ENCODE results near the gene CCDC182.

CCDC182 gene

DNA sequence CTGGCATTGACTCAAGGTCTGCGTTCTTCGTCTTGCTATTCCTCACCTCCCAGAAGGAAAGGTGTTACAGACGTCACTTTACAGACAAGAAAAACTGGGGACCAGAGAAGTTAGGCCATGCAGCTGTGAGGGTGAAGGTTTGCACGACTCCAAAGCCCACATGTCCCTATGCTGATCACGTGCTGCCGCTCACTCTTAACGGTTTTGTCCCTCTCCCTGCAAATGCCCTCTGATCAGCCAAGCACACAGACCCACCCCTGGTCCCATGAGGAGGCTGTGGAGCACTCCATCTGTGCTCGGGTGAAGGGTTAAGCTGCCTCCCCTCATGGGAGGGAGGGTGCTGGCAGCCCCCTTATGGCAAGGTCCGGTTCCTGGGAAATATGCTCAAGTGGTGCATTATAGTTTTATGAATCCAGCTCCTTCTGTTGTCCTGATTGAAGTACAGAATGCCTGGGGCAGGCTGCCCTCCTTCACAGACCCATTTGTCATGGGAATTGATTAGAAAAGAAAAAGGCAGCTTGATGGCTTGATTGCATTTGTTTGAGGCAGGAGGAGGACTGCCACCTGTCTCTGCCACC is 18.8 kb downstream of the CCDC182 start:
- DNase-seq, result no peak

DNA sequence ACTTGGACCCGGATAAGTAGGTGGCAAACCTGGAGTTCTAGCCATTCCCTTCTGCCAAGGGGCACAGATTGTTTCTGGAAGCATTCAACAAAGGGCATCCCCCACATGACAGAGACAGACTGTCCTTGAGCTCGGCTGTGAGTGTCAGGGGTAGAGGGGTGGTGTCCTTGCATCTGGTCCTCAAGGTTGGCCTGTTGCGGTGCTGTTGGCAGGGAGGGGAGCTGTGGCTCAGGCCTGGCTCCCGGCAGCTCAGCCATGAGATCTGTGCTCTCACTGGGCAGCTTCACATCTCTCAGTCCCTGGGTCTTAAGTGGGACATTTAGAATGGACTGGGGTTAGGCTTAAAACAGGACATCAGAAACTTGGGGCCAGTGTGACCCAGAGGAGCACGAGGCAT is 20.4 kb downstream of the CCDC182 start:
- no peak for DNase-seq

DNA sequence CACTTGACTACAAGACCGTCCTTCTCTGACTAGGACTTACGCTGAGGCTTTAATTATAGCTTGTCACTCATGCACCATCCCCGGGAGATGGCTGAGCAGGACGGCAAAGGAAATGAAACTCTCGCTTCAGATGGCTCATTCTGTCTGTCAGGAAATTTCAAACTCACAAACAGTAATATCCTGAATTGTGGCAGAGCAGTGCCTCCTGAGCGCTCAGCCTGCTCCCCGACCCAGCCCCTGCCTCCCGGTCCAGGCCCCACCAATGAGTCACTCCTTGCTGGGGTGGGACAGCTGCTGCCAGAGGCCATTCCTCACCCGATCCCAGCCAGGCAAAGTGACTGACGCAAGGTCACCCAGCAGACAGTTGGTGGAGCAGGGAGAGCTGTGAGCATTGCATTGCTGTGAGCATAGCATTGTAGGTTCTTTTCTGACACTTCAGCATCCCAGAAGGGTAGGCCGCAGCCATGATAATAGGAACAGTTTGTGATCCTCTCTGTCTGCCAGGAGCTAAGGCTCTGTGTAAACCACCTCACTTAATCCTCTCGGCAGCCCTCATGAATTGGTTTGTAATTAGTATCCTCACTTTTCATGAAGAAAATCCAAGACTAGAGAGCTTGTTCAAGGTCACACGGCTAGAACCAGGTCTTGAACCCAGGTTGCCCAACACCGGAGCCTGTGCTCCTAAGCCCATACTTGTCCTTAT is 20.9 kb downstream of the CCDC182 start:
- DNase-seq, result no peak

DNA sequence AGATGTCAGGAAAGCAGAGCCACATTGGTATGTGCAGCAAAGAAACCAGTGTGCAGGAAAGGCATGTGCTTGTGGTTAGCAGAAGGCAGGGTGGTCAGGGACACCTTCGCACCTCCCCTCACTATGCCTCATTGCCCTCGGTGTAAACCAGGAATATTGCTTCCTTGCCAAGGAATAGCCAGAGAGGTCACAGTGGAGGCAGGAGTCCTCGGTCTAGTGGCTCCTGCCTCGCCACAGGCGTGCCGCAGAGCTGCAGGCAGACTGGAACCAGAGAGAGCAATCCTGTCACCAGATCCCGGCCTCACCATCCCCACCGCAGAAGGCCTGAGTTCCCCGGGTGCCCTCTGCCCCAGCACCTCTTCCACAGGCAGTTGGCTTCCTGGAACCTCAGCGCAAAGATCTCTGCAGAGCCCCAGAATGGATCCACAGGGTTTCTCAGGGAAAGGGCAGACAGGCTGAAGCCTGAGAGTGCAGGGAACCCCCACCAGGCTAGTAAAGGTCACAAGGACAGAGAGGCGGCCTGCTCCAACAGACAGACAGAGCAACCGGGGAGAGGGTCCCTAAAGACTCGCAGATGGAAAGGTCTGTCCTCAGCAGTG is 21.6 kb downstream of the CCDC182 start:
- no peak for DNase-seq

DNA sequence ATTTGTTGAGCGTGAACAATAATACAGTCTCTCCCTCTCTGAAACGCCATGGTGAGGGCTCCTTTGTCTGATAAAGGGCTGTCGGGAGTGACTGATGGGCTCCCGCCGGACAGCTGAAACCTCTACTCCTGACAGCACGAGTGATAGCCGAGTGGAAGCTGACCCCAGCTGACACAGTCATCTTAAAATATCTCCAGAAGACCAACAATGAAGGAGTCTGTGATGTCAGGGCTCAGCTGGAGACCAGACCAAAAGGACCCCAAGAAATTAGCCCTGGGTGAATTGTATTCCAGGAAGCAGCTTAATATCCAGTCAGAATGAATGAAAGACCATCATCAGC is 22.4 kb downstream of the CCDC182 start:
- no peak for DNase-seq

DNA sequence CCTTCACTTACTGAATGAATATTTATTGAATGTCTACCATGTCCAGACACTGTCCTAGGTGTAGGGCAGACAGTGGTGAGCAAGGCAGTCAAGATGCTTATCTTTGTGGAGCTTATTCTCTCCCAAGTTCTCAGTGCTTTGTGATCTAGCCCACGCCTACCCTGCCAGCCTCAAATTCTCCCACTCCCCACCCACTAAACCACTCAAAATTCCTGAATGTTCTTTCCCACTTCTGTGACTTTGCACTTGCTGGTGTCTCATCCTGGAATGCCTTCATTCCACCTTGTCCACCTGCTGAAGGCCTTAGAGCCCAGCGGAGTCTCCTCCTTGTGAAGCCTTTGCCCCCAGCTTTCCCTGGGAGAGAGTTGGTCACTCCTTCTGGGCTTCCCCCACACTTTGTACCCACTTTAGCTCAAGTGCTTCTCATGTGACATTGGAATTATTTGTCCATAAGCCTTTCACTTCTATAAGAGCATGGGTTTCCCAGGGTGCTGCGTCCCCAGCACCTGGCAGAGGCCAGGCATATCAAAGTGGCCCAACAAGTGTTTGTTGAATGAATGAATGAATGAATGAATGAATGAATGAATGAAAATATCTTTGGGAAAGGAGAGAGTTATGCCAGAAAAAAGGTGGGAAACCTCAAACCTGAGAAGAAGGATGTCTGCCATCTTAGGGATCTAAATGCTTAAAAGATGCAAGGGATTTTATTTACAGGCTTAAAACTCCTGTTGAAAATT is 23.0 kb downstream of the CCDC182 start:
- no peak for DNase-seq

DNA sequence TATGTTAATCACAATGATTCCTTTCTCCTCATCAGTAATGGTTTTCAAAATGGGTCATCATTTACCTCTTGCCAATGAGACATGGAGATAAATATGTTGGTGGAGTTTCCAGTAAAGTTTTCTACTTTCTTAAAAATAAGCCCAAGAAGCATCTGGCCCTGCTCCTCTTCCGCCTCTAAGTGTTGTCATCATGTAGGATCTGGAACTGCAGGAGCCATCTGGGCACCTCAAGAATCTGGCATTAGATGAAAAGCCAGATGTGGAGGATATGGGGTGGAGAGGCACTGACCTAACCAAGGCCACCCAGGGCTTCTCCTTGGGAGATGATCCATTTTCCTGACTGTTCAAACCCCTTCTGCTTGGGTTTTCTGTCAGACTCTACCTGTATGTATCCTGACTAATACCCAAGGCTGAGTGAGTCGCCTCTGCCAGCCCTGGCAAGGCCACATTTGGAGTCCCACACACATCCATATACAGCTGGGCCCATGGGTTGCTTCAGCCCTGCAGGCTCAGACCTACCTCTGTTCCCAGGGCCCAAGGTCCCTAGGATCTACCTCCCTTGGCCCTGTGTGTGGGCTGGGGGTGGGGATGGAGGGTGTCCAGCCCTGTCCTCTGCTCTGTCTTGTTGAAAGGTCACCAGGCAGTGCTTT is 24.6 kb downstream of the CCDC182 start:
- no peak for DNase-seq

DNA sequence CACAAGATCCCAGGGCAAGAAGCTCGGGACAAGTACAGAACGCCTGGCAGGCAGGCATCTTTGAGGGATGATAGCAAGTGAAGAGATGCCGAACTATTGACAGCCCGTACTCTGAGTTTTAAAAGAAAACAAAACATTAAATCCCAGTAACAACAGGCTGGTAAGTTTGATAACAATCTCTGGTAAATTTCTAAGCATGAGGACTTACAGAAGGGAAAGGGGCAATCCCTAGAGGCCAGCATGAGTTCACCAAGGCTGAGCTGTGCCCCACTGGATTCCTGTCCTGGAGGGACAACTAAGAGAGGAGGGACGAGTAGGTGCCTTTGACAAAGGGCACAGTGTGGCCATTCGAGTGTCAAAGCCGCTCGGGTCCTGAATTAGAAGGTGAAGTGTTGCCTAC is 26.2 kb downstream of the CCDC182 start:
- no peak for DNase-seq

DNA sequence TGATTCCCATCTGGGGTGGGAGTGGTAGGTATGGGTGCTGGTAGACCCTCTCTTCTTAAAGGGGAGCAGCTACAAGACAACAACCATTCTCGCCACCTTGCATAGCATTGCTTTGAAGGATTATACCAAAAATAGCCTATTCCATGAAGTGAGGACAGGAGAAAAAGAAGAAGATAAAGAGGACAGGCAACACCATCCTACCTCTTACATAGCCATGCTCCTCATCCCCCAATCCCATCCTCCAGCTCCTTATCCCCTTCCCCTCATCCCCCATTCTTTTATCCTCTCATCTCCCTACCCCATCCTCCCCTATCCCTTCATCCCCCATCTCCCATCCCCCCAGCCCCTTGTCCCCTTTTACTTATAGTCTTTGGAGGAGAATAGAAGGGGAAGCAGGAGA is 29.1 kb downstream of the CCDC182 start:
- DNase-seq, result no peak

DNA sequence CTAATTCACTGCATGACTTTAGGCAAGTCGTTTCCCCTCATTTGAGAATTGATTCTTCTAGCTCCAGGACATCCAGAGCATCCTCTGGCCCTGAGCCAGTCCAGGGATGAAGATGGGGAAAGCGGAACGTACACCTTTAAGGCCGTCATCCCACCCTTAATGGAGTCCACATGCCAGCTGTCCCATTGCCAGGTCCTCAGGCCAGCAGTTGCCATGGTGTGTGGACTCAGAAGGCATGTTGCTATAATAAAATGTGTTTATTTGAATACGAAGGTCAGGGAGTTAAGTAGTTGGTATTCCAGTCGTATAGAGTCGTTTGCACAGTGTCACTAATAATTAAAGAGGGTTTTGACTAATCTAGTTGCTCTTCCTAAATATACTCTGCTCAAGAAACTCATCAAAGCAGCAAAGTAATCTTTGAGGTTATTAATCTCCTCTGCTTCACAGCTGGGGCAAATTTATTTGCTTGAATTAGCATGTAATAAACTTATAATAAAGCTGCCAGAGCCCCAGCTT is 30.4 kb downstream of the CCDC182 start:
- no peak for DNase-seq

DNA sequence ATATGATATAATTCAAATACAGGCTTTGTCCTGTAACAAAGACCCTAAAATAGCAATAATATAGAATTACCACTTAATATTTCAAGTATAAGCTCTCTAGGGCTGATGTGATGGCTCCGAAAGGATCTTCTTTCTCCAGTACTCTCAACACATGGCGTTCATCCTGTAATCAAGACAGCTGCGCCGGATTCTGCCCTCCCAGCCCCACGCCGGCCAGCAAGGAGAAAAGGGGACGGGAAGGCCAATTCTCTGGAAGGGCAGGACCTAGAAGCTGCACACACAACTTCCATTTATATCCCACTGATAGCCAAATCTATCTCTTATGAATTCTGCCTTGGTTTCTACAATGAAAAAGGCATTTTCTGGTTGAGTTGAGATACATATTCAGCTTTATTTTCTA is 32.0 kb downstream of the CCDC182 start:
- DNase-seq, result no peak

DNA sequence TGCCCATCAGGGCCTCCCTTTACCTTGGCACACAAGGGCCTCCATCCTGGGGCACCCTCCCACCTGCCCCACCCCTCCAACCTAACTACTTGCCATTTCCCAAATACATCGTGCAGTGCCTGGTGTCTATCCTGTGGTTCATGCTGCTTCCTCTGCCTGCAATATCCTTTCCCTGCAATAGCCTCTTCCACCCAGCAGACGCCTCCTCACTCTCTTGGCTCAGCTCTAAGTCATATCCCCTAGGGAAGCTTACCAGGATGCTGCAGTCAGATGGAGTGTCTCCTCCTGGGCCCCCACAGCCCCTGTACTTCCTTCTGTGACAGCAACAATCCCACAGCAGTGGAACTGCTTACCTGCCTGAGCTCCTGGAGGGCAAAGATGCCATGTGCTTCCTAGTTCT is 36.7 kb downstream of the CCDC182 start:
- peak; percentile 5 for DNase-seq

DNA sequence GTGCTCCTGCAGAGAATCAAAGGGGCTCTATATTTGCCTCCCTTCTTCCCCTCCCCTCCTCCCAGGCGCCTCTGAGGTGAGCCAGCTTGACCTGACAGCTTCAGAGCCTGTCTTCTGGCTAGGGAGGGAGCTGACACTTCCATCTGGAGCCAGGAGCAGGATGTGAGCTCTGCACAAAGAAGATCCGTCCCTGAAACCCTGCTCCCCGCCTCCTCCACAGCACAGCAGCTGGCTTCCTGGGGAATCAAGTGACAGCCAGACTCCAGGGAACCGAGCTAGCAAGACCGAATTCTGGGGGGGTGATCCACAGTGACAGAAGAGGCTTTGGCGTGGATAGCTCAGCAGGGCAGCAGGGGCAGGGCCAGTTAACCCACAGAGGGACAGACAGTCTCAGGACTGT is 37.2 kb downstream of the CCDC182 start:
- no peak for DNase-seq

DNA sequence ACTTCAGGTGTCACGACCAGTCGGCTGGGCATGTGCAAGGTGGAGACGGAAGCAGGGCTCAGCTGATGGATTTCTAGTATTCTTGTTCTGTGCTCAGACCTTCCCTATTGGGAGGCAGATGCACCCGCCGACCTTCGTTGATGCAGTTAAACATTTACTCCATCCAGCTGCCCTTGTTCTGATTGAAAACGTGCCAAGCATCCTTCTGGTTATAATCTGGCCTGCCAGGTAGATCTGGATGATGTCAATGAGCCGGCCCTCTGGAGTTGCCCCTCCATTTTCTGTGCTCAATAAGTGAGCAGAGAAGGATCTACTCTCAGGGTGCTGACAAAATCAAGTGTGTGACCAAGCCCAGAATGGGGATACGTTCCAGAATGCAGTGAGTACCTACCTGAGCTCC is 38.3 kb downstream of the CCDC182 start:
- no peak for DNase-seq

DNA sequence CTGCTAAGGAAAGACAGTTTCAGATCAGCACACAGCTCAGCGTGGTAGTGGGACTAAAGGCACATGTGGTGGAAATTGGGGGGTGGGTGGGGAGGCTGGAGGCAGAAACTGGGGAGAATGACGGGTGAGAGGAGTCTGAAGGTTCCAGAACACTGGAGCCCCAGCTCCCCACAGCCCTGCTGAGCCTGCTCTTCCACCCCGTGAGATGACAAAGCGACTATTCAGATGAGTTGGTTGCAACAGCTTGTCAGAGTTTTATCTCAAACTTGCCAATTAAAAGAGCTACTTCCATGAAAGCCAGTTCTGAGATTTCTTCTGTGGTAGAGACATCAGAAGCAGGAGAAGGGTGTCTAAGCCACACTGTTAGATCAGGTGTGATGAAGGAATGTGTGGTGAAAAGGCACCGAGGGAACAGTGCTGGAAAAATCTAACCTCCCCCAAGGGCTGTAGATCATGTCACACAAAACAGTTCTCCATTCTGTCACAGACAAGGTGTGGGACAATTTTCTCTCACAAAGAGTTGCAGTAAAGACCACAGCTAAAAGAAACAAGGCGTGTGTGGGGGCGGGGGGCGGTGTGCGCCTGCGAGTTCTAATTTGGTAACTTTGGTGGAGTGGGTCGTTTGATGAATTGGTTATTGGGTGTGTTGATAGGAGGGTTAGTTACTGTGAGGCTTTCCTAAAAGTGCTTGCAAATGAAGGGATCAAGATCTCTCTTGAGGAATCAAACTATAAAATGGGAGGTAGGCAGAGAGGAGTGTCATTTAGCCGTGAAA is 39.0 kb downstream of the CCDC182 start:
- no peak for DNase-seq

DNA sequence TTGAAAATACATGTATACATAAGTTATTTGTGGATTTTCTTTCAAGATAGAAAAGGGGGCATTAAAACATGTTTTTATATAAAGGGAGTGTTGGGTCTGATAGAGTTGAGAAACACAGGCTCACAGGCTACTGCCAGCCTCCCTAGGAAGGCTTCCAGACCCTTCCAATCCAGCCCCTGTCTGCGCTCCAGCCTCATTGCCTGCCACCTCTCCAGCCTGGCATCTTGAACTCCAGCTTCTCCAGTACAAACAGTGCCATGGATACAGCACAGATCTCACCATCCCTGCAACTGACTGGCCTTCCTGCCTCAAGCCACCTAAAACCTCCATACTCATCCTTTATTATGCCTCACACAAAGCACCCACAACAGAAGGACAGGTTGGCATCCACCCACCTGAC is 40.7 kb downstream of the CCDC182 start:
- DNase-seq, result no peak

DNA sequence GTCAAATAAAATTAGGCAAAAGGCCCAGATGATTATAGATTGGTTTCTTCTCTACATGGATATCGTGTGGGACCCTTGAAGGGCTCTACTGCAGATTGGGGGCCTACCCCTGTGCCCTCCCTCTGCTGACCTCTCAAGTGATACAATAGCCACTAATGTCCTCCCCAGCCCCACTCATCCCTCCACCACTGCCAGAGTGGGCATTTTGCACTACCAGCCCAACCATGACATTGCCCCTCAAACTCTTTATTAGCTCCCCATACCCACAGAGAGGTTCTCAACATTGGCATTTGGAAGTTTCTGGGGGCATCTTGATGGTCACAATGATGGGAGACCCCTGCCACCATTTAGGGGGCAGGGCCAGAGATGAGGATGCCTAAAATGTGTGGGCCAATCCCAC is 41.8 kb downstream of the CCDC182 start:
- DNase-seq, result no peak

DNA sequence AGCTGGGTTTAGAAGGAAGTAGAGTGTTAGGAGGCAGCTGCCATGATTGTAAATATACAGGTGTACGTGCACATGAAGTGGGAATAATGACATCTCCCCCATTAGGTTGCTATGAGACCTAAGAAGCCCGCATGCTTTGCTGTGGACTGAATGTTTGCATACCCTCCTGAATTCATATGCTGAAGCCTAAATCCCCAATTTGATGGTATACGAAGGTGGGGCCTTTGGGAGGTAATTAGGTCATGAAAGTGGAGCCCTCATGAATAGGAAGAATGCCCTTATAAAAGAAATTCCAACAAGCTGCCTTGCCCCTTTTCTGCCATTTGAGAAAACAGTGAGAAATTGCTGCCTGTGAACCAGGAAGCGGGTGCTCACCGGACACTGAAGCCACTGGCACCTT is 44.0 kb downstream of the CCDC182 start:
- no peak for DNase-seq

DNA sequence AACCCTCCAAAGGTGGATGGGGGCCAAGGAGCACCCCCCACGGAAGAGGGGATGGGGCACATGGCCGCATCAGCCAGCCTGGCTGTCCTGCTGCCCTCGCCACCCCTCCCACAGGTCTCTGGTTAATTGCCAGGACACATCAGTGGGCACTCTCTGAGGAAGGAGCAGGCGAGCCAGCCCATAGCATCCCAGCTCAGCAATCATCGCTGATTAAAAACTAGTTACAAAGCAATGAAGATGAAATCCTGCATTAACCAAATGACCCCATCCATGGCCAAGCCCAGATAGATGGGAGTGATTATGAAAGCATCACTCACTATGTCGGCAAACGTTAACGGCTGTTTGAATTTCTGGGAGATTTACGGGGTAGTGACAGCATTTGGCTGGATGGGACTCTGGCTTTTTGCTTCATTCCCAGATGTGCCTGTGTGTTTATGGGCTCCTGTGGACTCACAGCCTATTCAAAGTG is 45.3 kb downstream of the CCDC182 start:
- no peak for DNase-seq

DNA sequence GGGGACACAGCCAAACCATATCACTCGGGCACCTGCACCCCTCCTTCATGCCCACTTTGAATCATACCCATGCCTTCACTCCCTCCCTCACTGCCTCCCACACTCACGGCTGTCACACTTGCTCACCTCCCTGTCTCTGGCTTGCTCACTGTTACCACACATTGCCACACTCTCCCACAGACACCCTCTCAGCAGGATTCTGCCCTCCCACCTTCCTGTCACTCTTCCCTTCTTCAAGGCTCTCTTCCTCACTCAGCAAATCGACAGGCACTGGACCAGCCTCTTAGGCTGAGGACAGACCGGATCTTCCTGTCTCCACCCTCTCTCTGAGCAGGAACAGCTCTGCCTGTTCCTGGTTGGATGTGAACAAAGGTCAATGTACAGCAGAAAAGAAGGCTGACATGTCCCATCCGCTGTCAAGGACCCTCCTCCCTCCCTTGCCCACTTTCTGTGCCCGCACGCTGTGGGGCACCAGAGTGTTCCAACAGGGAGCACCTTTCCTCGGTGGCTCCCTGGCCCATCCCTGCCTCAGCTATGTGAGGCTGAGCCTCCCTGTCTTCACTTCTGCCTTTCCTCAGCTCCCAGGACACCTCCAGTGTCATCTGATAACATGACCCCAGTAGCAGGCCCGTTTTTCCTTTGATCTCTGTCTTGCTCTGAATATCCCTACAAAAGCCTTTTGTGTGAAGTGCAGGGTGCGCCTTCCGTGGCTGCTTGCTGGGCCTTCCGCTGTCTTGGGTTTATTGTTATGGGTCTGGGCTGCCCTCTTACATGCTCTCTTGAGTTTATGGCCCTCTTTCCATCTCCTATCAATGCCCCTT is 47.0 kb downstream of the CCDC182 start:
- no peak for DNase-seq

DNA sequence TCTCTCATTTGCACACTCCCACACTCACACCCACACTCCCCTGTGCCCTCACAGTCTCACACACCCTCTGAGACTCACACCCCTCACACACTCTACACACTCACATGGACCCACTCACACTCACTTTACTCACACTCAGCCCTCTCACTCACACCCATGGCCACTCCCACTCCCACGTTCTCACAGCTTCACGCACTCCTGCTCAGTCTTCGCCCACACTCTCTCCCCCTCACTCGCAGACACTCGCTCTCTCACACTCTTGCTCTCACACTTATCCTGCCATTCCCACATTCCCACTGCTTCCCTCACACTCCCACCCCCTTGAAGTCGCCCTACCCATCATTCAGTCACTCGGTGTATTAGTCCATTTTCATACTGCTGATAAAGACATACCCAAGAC is 47.9 kb downstream of the CCDC182 start:
- no peak for DNase-seq

DNA sequence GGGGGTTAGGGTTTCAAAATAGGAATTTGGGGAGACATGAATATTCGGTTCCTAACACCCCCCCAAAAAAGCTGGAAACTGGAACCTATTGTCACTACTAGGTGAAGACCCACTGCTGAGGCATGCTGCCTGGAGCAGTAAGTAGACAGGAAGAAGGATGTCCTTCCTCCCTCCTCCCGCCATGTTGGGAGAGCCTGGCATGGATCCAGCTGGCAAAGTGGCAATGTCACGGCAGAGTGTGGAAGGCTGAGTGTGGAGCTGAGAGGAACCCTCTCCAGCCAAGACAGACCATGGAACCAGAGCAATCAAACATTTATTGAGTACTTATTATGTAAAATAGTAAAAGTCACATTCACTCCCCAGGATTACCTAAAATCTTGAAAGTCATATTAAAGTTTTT is 49.0 kb downstream of the CCDC182 start:
- DNase-seq, result no peak

Measured in HCEC 1CT (cell line).